Activated CD4-positive, alpha-beta memory T cell treated with anti-CD3 and anti-CD28 coated beads for 36 hours (primary cell): ENCODE data around the gene KCNT1. TPM values are rescaled to one million over a fixed set of nuclear protein-coding genes. Genes with fewer than 3 reads are reported as not detected.

ENCODE experiments used
- CTCF ChIA-PET: fragments of 350-600 bp; sonication (Branson Sonifier 250); formaldehyde crosslinking; loops from one replicate; lab custom pipeline; 2021; ENCODE audit warnings: antibody characterized with exemption, inconsistent platforms; lab: Charles Lee
- POLR2A ChIA-PET: fragments of 350-600 bp; sonication (Branson Sonifier 250); formaldehyde crosslinking; loops from one replicate; lab custom pipeline; 2021; ENCODE audit warnings: antibody characterized with exemption; lab: Charles Lee
- DNase-seq: peaks from one replicate; pipeline ENCODE4 v3.0.0-alpha.2; 2020
- H3K27ac Mint-ChIP-seq: one replicate; pipeline ENCODE4 v1.8.0; 2021; ENCODE audit warnings: mixed read lengths
- H3K27me3 Mint-ChIP-seq: one replicate; pipeline ENCODE4 v1.8.0; 2021; ENCODE audit warnings: mixed read lengths
- H3K36me3 Mint-ChIP-seq: one replicate; pipeline ENCODE4 v1.8.0; 2021; ENCODE audit warnings: mixed read lengths
- H3K4me1 Mint-ChIP-seq: one replicate; pipeline ENCODE4 v1.8.0; 2021; ENCODE audit warnings: low read depth, mixed read lengths
- H3K4me3 Mint-ChIP-seq: one replicate; pipeline ENCODE4 v1.8.0; 2021; ENCODE audit warnings: mild to moderate bottlenecking, mixed read lengths
- H3K9me3 Mint-ChIP-seq: one replicate; pipeline ENCODE4 v1.8.0; 2021; ENCODE audit warnings: mixed read lengths
- intact Hi-C: fragments of 100-400 bp; cut with micrococcal nuclease; formaldehyde crosslinking; loops from one replicate; pipeline ENCODE4 v1.15.1; 2023
- total RNA-seq, 2 experiments: library from RNA; stranded (reverse); gene quantifications; one replicate each; pipeline ENCODE4 v1.2.3, GENCODE V29; 2021

KCNT1 gene
- total RNA-seq, 2 experiments from 2014 or later, result not detected

- intact Hi-C loops, result no loop called here
- Mint-ChIP-seq H3K27ac (no peak overlapping the region), H3K27me3 (no peaks in the 10 kb centered on the region), H3K36me3 (no peaks in the 10 kb centered on the region), H3K4me1 (no peaks in the 10 kb centered on the region), H3K4me3 (no peak overlapping the region), H3K9me3 (no peaks in the 10 kb centered on the region)
- ChIA-PET POLR2A (no interaction called here), CTCF (no interaction called here)
- no peak for DNase-seq
Observed at GRCh38 chr9:135749171-135750045, 47.4 kb downstream of the KCNT1 start.

GRCh38 chr9:135750786-135751185, 48.8 kb downstream of the KCNT1 start:
- H3K36me3 Mint-ChIP-seq, result no peaks in the 10 kb centered on the region
- H3K27ac Mint-ChIP-seq, result no peak overlapping the region
- intact Hi-C loops, result no loop called here
- ChIA-PET CTCF (no interaction called here), POLR2A (no interaction called here)
- no peaks in the 10 kb centered on the region for H3K4me1 Mint-ChIP-seq
- no peak for DNase-seq
- H3K27me3 Mint-ChIP-seq, result no peaks in the 10 kb centered on the region
- H3K4me3 Mint-ChIP-seq, result no peak overlapping the region
- H3K9me3 Mint-ChIP-seq, result no peaks in the 10 kb centered on the region

GRCh38 chr9:135751501-135751900, 49.5 kb downstream of the KCNT1 start:
- intact Hi-C loops, result no loop called here

GRCh38 chr9:135752281-135753204, 50.6 kb downstream of the KCNT1 start:
- intact Hi-C loops, result no loop called here
- ChIA-PET CTCF (no interaction called here), POLR2A (no interaction called here)
- H3K4me3 Mint-ChIP-seq, result no peak overlapping the region
- H3K36me3 Mint-ChIP-seq, result no peaks in the 10 kb centered on the region
- H3K4me1 Mint-ChIP-seq, result no peaks in the 10 kb centered on the region
- no peak for DNase-seq
- no peak overlapping the region for H3K27ac Mint-ChIP-seq
- H3K9me3 Mint-ChIP-seq, result no peaks in the 10 kb centered on the region
- H3K27me3 Mint-ChIP-seq, result no peaks in the 10 kb centered on the region

More at GRCh38 chr9:135751501-135751900, 49.5 kb downstream of the KCNT1 start:
- DNase-seq, result no peak
- H3K36me3 Mint-ChIP-seq, result no peaks in the 10 kb centered on the region
- no peaks in the 10 kb centered on the region for H3K4me1 Mint-ChIP-seq
- CTCF ChIA-PET, result no interaction called here
- no peaks in the 10 kb centered on the region for H3K9me3 Mint-ChIP-seq
- H3K27me3 Mint-ChIP-seq, result no peaks in the 10 kb centered on the region
- POLR2A ChIA-PET, result no interaction called here
- H3K27ac Mint-ChIP-seq, result no peak overlapping the region
- H3K4me3 Mint-ChIP-seq, result no peak overlapping the region

- CTCF ChIA-PET, result no interaction called here
- intact Hi-C loops, result no loop called here
- H3K4me1 Mint-ChIP-seq, result no peaks in the 10 kb centered on the region
- no peak overlapping the region for H3K27ac Mint-ChIP-seq
- POLR2A ChIA-PET, result no interaction called here
- no peaks in the 10 kb centered on the region for H3K36me3 Mint-ChIP-seq
- H3K27me3 Mint-ChIP-seq, result no peaks in the 10 kb centered on the region
- H3K4me3 Mint-ChIP-seq, result no peak overlapping the region
- H3K9me3 Mint-ChIP-seq, result no peaks in the 10 kb centered on the region
- no peak for DNase-seq
Observed at GRCh38 chr9:135753391-135754105, 51.6 kb downstream of the KCNT1 start.

- Mint-ChIP-seq H3K36me3 (no peaks in the 10 kb centered on the region), H3K9me3 (no peaks in the 10 kb centered on the region), H3K4me1 (no peaks in the 10 kb centered on the region), H3K27me3 (peaks cover 2% of the 10 kb centered on the region), H3K27ac (no peak overlapping the region), H3K4me3 (no peak overlapping the region)
- CTCF ChIA-PET, result no interaction called here
- POLR2A ChIA-PET, result no interaction called here
- DNase-seq, result no peak
- intact Hi-C loops, result no loop called here
Observed at GRCh38 chr9:135756576-135756975, 54.6 kb downstream of the KCNT1 start.

GRCh38 chr9:135757356-135757755, 55.4 kb downstream of the KCNT1 start:
- Mint-ChIP-seq H3K4me1 (no peaks in the 10 kb centered on the region), H3K27me3 (peaks cover 2% of the 10 kb centered on the region), H3K36me3 (no peaks in the 10 kb centered on the region), H3K27ac (no peak overlapping the region), H3K4me3 (no peak overlapping the region), H3K9me3 (no peaks in the 10 kb centered on the region)
- POLR2A ChIA-PET, result no interaction called here
- intact Hi-C loops, result no loop called here
- CTCF ChIA-PET, result no interaction called here
- no peak for DNase-seq

GRCh38 chr9:135758056-135758455, 56.1 kb downstream of the KCNT1 start:
- no peaks in the 10 kb centered on the region for H3K4me1 Mint-ChIP-seq
- no peak overlapping the region for H3K4me3 Mint-ChIP-seq
- POLR2A ChIA-PET, result no interaction called here
- H3K27me3 Mint-ChIP-seq, result peaks cover 2% of the 10 kb centered on the region
- H3K36me3 Mint-ChIP-seq, result no peaks in the 10 kb centered on the region
- intact Hi-C loops, result no loop called here
- no peak overlapping the region for H3K27ac Mint-ChIP-seq
- H3K9me3 Mint-ChIP-seq, result no peaks in the 10 kb centered on the region
- DNase-seq, result no peak
- CTCF ChIA-PET, result no interaction called here

- intact Hi-C loops, result no loop called here
- Mint-ChIP-seq H3K36me3 (no peaks in the 10 kb centered on the region), H3K27me3 (peaks cover 2% of the 10 kb centered on the region), H3K4me3 (no peak overlapping the region), H3K9me3 (no peaks in the 10 kb centered on the region), H3K27ac (no peak overlapping the region), H3K4me1 (no peaks in the 10 kb centered on the region)
- no peak for DNase-seq
- POLR2A ChIA-PET, result no interaction called here
- CTCF ChIA-PET, result no interaction called here
Observed at GRCh38 chr9:135758870-135759269, 56.9 kb downstream of the KCNT1 start.

- ChIA-PET CTCF (no interaction called here), POLR2A (no interaction called here)
- H3K4me1 Mint-ChIP-seq, result no peaks in the 10 kb centered on the region
- H3K27me3 Mint-ChIP-seq, result peaks cover 2% of the 10 kb centered on the region
- no peaks in the 10 kb centered on the region for H3K9me3 Mint-ChIP-seq
- H3K36me3 Mint-ChIP-seq, result no peaks in the 10 kb centered on the region
- no peak overlapping the region for H3K4me3 Mint-ChIP-seq
- DNase-seq, result no peak
- intact Hi-C loops, result no loop called here
- no peak overlapping the region for H3K27ac Mint-ChIP-seq
Observed at GRCh38 chr9:135759676-135760300, 57.8 kb downstream of the KCNT1 start.

GRCh38 chr9:135760465-135760864, 58.5 kb downstream of the KCNT1 start:
- no peak overlapping the region for H3K4me3 Mint-ChIP-seq
- no peak for DNase-seq
- POLR2A ChIA-PET, result no interaction called here
- CTCF ChIA-PET, result no interaction called here
- peaks cover 2% of the 10 kb centered on the region for H3K27me3 Mint-ChIP-seq
- H3K9me3 Mint-ChIP-seq, result no peaks in the 10 kb centered on the region
- no peaks in the 10 kb centered on the region for H3K36me3 Mint-ChIP-seq
- H3K27ac Mint-ChIP-seq, result no peak overlapping the region
- no peaks in the 10 kb centered on the region for H3K4me1 Mint-ChIP-seq
- intact Hi-C loops, result no loop called here
